C4-2B (cell line): Measurements from ENCODE around the gene DCDC2.

Source experiments
- ZFX ChIP-seq: fragments of 450-650 bp; IDR thresholded peaks from 2 replicates; pipeline ENCODE4 v1.6.1; 2017
- TF ChIP-seq, protein P1 (sequence below): fragments of 450-650 bp; conservative IDR thresholded peaks from 2 replicates; pipeline ENCODE4 v1.5.1; 2017; ENCODE audit warnings: mild to moderate bottlenecking

DNA sequence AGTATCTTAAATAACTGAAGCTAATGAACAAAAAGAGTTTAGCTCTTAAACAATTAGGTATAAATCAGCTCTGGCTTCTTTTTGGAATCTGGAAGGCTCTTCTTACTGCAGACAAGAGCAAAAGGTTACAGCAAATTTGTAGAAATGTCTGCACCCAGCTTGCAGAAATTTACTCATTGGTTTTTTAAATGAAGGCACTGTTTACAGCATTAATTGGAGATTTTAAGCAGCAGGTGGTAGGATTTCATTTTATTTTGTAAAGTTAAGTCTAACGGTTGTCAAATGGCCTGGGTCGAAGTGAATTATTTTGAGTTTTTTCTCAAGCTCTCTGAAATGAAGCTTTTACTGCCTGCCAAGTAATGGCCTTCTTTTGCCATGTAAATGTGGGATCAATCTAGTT lies 129.7 kb downstream of the DCDC2 start:
- TF ChIP-seq, protein P1, sequence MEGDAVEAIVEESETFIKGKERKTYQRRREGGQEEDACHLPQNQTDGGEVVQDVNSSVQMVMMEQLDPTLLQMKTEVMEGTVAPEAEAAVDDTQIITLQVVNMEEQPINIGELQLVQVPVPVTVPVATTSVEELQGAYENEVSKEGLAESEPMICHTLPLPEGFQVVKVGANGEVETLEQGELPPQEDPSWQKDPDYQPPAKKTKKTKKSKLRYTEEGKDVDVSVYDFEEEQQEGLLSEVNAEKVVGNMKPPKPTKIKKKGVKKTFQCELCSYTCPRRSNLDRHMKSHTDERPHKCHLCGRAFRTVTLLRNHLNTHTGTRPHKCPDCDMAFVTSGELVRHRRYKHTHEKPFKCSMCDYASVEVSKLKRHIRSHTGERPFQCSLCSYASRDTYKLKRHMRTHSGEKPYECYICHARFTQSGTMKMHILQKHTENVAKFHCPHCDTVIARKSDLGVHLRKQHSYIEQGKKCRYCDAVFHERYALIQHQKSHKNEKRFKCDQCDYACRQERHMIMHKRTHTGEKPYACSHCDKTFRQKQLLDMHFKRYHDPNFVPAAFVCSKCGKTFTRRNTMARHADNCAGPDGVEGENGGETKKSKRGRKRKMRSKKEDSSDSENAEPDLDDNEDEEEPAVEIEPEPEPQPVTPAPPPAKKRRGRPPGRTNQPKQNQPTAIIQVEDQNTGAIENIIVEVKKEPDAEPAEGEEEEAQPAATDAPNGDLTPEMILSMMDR, result no peak
- TF ChIP-seq ZFX, result no peak
